Hepatocyte (in vitro differentiated cells): Measurements from ENCODE around the gene AMH.

Source experiments
- EZH2 ChIP-seq: fragments of 200-600 bp; sonication (generic); IDR thresholded peaks from 2 replicates; pipeline ENCODE4 v1.6.1; 2016; ENCODE audit warnings: antibody characterized with exemption, mild to moderate bottlenecking, borderline replicate concordance
- TF ChIP-seq, protein P1 (sequence below): fragments of 200-600 bp; sonication (generic); IDR thresholded peaks from 2 replicates; pipeline ENCODE4 v1.5.1; 2016; ENCODE audit warnings: antibody characterized with exemption, mild to moderate bottlenecking; ENCODE audit not compliant: poor library complexity

DNA sequence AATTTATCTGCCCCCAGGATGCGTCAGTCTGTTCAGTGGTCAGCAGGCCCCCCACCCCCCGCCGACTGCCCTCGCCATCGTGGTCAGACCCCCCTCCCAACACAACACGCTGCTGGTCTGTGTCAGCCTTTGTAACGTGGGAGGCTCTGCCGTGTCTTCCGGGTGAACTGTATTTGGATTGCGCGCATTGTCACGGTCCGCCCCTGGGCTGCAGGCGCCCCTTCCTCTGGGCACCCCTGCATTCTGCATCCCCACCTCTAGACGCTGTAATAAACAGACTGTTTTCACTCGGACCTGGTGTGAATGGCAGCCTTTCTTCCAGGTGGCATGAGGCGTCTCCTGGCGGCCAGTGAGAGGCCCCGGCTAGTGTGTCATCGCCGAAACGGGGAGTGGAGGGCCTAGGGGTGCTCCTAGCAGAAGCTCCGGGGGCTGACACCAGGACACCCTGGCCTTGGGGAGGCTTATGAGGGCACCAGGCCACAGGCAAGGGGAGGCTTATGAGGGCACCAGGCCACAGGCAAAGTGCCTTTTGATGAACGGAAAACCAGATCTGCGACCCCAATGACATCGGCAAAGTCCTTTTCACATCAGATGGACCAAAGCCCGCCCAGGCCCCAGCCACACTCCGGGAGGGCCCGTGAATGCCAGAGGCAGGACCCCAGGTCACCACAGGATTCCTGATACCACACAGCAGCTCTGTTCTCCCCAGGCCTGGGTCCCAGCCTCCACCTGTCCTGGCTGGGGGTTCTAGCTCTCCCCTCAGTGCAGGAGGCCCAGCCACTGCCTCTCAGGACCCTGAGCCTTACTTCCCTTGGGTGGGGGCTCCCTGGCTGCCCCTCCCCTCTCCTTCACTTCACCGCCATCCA lies 16.6 kb upstream of the AMH start:
- TF ChIP-seq, protein P1, sequence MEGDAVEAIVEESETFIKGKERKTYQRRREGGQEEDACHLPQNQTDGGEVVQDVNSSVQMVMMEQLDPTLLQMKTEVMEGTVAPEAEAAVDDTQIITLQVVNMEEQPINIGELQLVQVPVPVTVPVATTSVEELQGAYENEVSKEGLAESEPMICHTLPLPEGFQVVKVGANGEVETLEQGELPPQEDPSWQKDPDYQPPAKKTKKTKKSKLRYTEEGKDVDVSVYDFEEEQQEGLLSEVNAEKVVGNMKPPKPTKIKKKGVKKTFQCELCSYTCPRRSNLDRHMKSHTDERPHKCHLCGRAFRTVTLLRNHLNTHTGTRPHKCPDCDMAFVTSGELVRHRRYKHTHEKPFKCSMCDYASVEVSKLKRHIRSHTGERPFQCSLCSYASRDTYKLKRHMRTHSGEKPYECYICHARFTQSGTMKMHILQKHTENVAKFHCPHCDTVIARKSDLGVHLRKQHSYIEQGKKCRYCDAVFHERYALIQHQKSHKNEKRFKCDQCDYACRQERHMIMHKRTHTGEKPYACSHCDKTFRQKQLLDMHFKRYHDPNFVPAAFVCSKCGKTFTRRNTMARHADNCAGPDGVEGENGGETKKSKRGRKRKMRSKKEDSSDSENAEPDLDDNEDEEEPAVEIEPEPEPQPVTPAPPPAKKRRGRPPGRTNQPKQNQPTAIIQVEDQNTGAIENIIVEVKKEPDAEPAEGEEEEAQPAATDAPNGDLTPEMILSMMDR: no peak
- TF ChIP-seq EZH2: no peak
